HG03354 (cell line): ENCODE data around the gene SIN3B.
"Not testable (repeated sequence)": the region's sequence is repeated elsewhere in the genome, so short reads cannot be mapped to it uniquely, and the experiment has no call there.

ENCODE experiments used
- ATAC-seq: cut with Tn5 transposase; IDR thresholded peaks from one replicate; pipeline ENCODE4 v1.9.1; 2021; ENCODE audit warnings: mild to moderate bottlenecking; ENCODE audit not compliant: unreplicated experiment, poor library complexity, severe bottlenecking

SIN3B gene

GRCh38 chr19:16862826-16863415 lies 33.7 kb downstream of the SIN3B start:
- no peak for ATAC-seq

GRCh38 chr19:16867211-16867610 lies 38.0 kb downstream of the SIN3B start:
- no peak for ATAC-seq

- no peak for ATAC-seq
Observed at GRCh38 chr19:16868423-16869130, 39.4 kb downstream of the SIN3B start.

- ATAC-seq, result no peak
Observed at GRCh38 chr19:16869331-16869972, 40.3 kb downstream of the SIN3B start.

GRCh38 chr19:16871871-16872270 lies 42.7 kb downstream of the SIN3B start:
- ATAC-seq, result no peak

GRCh38 chr19:16872728-16873127 lies 43.5 kb downstream of the SIN3B start:
- ATAC-seq, result no peak

- ATAC-seq, result no peak
Observed at GRCh38 chr19:16873594-16873993, 44.4 kb downstream of the SIN3B start.

GRCh38 chr19:16874250-16874977 lies 45.2 kb downstream of the SIN3B start:
- ATAC-seq, result no peak

GRCh38 chr19:16874978-16875299 lies 45.7 kb downstream of the SIN3B start:
- not testable (repeated sequence) for ATAC-seq

- no peak for ATAC-seq
Observed at GRCh38 chr19:16875584-16876555, 46.7 kb downstream of the SIN3B start.

GRCh38 chr19:16876904-16877361 lies 47.7 kb downstream of the SIN3B start:
- no peak for ATAC-seq

- no peak for ATAC-seq
Observed at GRCh38 chr19:16877581-16877980, 48.4 kb downstream of the SIN3B start.

- no peak for ATAC-seq
Observed at GRCh38 chr19:16878181-16878965, 49.2 kb downstream of the SIN3B start.

- no peak for ATAC-seq
Observed at GRCh38 chr19:16880884-16881554, 51.8 kb downstream of the SIN3B start.

GRCh38 chr19:16882146-16882545 lies 52.9 kb downstream of the SIN3B start:
- no peak for ATAC-seq

- no peak for ATAC-seq
Observed at GRCh38 chr19:16883522-16883921, 54.3 kb downstream of the SIN3B start.

GRCh38 chr19:16885166-16885565 lies 56.0 kb downstream of the SIN3B start:
- ATAC-seq, result no peak

GRCh38 chr19:16886305-16886880 lies 57.2 kb downstream of the SIN3B start:
- ATAC-seq, result no peak
